ENCODE data around the gene RPN2.

RPN2 gene

DNA sequence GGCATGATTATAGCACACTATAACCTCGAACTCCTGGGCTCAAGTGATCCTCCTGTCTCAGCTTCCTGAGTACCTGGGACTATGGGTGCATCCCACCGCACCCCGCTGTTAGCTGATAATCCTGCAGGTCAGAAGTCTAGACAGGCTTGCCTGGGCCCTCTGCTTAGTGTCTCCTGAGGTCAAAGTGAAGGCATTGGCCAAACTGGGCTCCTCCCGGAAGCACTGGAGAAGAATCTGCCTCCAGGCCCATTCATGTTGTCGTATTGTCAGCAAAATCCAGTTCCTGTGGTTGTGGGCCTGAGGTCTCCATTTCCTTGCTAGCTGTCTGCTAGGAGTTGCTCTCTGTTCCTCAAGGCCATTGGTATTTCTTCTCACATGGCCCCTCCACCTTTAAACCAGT is 6.6 kb downstream of the RPN2 start:
- no peak for DNase-seq (ENCODE audit: low read depth in 2 of 2)

DNA sequence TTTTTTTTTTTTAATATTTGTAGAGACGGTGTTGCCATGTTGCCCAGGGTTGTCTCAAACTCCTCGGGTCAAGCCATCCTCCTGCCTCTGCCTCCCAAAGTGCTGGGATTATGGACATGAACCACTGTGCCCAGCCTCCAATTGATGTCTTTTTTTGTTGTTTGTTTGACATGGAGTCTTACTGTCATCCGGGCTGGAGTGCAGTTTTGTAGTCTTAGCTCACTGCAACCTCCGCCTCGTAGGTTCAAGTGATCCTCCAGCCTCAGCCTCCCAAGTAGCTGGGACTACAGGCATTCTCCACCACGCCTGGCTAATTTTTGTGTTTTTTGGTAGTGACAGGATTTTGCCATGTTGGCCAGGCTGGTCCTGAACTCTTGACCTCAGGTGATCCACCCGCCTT is 9.7 kb downstream of the RPN2 start:
- no peak for DNase-seq (ENCODE audit: low read depth in 2 of 2)

- DNase-seq (ENCODE audit: low read depth in 2 of 2), result no peak
Observed at GRCh38 chr20:37189416-37190016, 10.4 kb downstream of the RPN2 start.

DNA sequence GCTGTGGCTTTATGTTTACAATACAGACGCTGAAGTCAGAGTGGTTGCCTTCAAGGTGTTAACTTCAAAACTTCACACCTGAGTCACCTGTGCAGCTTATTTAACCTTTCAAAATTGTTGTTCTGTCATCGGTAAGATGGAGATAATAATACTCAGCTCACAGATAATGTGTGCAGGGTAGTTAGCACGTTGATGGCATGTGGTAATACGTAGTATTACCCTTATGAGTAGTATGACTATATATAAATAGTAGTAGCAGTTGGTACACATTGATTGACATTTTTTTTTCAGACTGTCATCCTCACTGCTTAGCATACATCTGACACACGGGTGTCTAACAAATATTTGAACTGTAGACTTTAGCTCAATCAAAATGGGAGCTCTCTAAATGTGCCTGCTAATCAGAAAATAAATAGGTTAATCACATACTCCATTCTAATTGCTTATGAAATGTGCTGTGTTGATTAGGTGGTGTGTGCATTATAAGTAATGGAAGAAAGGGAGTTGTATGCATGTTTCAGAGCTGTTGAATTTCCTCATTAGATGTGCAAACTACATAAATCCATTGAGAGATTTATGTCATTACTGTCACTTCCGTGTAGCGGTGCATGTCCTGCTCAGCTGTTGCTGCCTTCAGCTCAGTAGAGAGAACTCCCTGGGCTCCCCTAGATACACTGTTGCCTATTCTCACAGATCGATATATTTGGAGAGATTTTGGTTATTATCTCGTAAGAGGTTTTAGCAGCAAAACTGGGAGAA is 11.4 kb downstream of the RPN2 start:
- no peak for DNase-seq (ENCODE audit: low read depth in 2 of 2)

DNA sequence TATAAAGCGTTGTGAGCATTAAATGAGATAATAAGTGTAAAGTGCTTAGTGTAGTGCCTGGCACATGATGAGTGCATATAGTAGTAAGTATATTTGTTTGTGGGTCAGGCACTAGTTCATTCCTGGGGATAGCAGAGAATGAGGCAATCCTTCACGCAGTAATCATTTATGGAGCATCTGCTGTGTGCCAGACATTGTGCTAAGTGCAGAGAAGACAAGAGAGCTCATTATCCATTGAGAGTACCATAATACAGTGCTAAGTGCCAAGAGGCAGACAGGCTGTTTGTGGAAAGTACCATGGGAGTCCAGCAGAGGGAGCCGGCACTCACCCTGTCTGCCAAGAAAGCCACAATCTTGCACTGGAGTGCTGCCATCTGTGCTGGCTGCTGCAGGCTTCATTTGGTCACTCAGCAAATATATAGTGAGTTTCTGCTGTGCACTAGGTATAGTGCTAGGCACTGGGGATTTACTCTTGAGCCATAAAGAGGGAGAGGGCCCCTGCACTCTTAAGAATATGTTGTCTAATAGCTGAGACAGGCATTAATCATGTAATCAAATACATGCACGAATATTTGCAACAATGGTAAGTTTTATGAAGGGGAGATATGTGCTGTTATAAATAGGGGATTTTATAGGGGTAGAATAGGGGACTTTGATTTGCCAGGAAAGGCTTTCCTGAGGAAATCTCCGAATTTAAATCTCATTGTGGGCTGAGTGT is 13.2 kb downstream of the RPN2 start:
- DNase-seq (ENCODE audit: low read depth in 2 of 2), result peak; percentile 23 to 61

DNA sequence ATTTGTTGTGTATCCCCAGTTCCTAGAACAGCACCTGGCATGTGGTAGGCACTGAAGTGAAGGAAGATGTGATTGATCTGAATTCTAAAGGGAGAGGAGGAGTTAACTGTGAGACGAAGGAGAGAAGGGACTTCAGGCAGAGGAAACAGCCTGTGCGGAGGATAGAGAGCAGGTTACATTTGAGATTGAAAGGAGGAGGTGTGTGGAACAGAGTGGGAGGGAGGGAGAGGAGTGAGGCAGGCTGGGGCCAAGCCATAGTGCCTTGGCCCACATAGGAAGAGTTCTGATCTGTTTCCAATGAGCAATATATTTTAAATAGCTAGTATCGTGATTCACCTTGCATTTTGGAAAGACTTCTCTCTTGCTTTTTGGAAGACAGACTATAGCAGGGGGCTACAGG is 14.1 kb downstream of the RPN2 start:
- DNase-seq (ENCODE audit: low read depth in 2 of 2), result no peak

GRCh38 chr20:37193821-37194220 is 14.7 kb downstream of the RPN2 start:
- DNase-seq (ENCODE audit: low read depth in 2 of 2), result no peak

GRCh38 chr20:37194621-37195417 is 15.7 kb downstream of the RPN2 start:
- no peak for DNase-seq (ENCODE audit: low read depth in 2 of 2)

DNA sequence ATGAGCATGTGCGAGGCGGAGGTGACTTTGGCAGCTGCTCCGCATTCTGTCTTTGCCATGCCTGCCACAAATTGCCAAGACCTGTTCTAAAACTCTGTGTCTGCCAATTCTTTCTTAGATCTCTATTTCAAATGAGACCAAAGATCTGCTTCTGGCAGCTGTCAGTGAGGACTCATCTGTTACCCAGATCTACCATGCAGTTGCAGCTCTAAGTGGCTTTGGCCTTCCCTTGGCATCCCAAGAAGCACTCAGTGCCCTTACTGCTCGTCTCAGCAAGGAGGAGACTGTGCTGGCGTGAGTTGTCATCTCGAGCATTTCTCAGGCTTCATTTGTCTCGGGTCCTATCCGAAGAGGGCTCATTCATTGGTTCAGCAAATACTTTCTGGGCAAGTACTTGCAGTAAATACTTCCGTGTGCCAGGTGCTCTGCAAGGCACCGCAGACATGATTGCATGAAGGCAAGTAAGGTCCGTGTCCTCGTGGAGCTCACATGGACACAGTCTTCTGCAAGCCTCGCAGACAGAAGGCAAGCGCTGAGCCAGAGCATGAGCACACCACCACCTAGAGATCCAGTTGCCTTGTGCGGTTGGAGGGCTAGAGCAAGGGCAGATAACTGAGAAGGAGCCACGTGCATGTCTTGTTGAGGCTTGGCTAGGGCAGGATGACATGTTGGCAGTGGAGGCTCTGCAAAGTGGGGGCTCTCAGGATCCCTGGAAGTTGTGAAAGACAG is 20.0 kb downstream of the RPN2 start:
- no peak for DNase-seq (ENCODE audit: low read depth in 2 of 2)

GRCh38 chr20:37200376-37200775 is 21.2 kb downstream of the RPN2 start:
- no peak for DNase-seq (ENCODE audit: low read depth in 2 of 2)

- no peak for DNase-seq (ENCODE audit: low read depth in 2 of 2)
Observed at GRCh38 chr20:37200926-37201826, 22.0 kb downstream of the RPN2 start.

GRCh38 chr20:37201827-37202162 is 22.7 kb downstream of the RPN2 start:
- DNase-seq (ENCODE audit: low read depth in 2 of 2), result no peak

DNA sequence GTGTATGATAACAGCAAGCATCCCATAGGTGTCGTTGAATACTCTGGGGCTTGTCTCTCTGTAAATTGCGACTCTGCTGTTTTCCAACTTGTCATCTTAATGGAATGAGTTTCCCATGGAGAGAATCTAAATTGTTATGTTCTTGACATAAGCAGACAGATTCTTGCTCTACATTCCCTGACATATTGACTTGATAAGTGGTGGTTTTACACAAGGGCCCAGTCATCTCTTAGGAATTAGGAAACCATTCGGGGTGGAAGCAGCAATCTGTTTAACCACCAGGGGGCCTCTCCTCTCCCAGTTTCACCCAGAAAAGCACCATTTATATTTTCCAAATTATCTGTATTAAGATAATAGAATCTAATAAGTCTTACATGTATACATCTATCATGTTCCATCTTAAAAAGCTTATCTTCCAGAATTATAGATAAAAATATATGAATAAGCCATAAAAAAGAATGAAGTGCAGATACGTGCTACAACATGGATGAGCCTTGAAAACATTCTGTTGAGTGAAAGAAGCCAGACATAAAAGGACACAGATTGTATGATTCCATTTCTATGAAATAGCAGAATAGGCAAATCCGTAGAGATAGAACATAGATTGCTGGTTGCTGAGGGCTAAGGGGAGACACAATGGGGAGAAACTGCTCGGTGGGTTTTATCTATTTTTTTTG is 23.3 kb downstream of the RPN2 start:
- no peak for DNase-seq (ENCODE audit: low read depth in 2 of 2)

DNA sequence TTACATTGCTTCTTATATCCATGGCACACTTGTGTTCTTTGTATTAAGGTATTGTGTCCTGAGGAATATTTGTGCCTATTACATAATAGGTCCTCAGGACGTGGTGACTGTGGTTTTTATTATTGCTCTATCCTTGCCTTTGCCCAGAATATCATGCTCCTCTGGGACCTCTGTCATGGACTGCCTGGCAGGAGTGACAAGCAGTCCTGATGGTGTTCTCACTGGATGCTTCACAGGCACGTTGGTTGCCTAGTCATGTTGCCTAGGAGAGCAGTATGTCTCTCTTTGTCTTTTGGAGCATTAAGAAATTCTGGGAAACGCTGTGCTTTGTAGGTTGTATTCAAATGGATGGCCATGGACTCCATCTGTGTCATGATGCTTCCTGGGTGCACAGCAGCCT is 24.9 kb downstream of the RPN2 start:
- DNase-seq (ENCODE audit: low read depth in 2 of 2), result no peak

GRCh38 chr20:37205130-37205529 is 26.0 kb downstream of the RPN2 start:
- no peak for DNase-seq (ENCODE audit: low read depth in 2 of 2)

- no peak for DNase-seq (ENCODE audit: low read depth in 2 of 2)
Observed at GRCh38 chr20:37205794-37206193, 26.7 kb downstream of the RPN2 start.

DNA sequence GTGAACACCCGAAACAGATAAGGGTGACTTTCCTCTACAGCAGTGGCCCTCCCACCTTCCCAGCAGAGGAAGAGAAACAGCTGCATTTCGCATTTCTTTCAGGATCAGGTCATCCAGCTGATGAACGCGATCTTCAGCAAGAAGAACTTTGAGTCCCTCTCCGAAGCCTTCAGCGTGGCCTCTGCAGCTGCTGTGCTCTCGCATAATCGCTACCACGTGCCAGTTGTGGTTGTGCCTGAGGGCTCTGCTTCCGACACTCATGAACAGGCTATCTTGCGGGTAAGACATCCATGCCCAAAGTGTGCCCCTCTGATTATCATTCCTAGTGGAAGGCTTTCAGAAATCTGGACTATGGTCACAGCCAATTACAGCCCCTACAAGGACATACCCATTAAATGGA is 28.0 kb downstream of the RPN2 start:
- DNase-seq (ENCODE audit: low read depth in 2 of 2), result no peak

DNA sequence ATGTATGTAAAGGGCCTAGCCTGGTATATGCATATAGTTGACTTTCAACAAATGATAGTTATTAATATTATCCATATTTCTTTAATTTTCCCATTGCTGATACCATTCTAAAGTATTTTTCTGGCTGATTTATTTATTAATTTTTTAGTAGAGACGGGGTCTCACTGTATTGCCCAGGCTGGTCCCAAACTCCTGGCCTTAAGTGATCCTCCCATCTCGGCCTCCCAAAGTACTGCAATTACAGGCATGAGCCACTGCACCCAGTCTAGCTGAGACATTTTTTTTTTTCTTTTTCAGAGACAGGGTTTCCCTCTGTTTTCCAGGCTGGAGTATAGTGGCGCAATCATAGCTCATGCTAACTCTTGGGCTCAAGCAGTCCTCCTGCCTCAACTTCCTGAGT is 30.1 kb downstream of the RPN2 start:
- DNase-seq (ENCODE audit: low read depth in 2 of 2), result no peak

DNA sequence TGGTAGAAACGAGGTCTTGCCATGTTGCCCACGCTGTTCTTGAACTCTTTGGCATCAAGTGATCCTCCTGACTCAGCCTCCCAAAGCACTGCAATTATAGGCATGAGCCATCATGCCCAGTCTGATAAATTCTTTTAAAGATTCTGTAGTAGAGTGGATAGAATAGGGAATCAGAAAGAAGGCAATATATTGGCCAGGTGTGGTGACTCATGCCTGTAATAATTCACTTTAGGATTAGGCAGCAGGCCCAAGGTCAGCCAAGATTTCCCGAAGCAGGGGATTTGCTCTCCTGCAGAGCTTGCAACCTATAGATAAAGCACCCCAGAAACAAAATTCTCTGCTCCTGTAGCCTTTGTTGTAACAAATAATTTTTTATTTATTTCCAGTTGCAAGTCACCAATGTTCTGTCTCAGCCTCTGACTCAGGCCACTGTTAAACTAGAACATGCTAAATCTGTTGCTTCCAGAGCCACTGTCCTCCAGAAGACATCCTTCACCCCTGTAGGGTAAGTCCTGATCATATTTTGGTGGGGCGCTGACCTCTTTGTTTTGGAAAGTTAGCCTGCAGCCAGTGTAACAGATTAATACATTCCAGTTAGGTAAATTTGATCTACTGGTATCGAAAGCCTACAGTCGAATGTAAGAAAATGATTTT is 30.7 kb downstream of the RPN2 start:
- no peak for DNase-seq (ENCODE audit: low read depth in 2 of 2)

- DNase-seq (ENCODE audit: low read depth in 2 of 2), result no peak
Observed at GRCh38 chr20:37218441-37218840, 39.3 kb downstream of the RPN2 start.
